SK-N-SH (cell line): Measurements from ENCODE around the gene SATL1.

Experiments
- CTCF ChIP-seq: fragments of 200-600 bp; sonication (generic); IDR thresholded peaks from 2 replicates; pipeline ENCODE4 v1.6.1; 2017; ENCODE audit warnings: antibody characterized with exemption, mild to moderate bottlenecking, moderate library complexity
- EP300 ChIP-seq, 2 experiments: IDR thresholded peaks; 2 replicates each; pipeline versions ENCODE4 v1.4.0 to v1.6.1; 2012; ENCODE audit warnings: borderline replicate concordance in 1 of 2, low read depth in 1 of 2, low read length in 1 of 2
- GABPA ChIP-seq: IDR thresholded peaks from 2 replicates; pipeline ENCODE4 v1.4.0; 2012; ENCODE audit warnings: low read depth, mild to moderate bottlenecking
- JUND ChIP-seq: IDR thresholded peaks from 2 replicates; pipeline ENCODE4 v1.4.0; 2012
- MAX ChIP-seq: IDR thresholded peaks from 2 replicates; pipeline ENCODE4 v1.4.0; 2012; ENCODE audit warnings: low read depth
- POLR2AphosphoS5 ChIP-seq: IDR thresholded peaks from 2 replicates; pipeline ENCODE4 v1.6.1; 2012; ENCODE audit warnings: low read depth, low read length
- RAD21 ChIP-seq: IDR thresholded peaks from 2 replicates; pipeline ENCODE4 v1.6.1; 2012; ENCODE audit warnings: mild to moderate bottlenecking, low read length
- REST ChIP-seq: IDR thresholded peaks from 2 replicates; pipeline ENCODE4 v1.6.1; 2012; ENCODE audit warnings: mild to moderate bottlenecking, low read depth, low read length, moderate library complexity
- YY1 ChIP-seq: IDR thresholded peaks from 2 replicates; pipeline ENCODE4 v1.4.0; 2012; ENCODE audit warnings: low read depth, mild to moderate bottlenecking

GRCh38 chrX:85084770-85085393 lies 158.7 kb downstream of the SATL1 start:
- TF ChIP-seq CTCF: peak; percentile 95
- no peak for TF ChIP-seq REST
- TF ChIP-seq RAD21: peak; percentile 67
- no peak for TF ChIP-seq POLR2AphosphoS5
- no peak for TF ChIP-seq MAX
- no peak for TF ChIP-seq GABPA
- no peak for TF ChIP-seq EP300 (IDR thresholded peaks at IDR 0.05; ENCODE audit: borderline replicate concordance in 1 of 2, low read depth in 1 of 2, low read length in 1 of 2)
- no peak for TF ChIP-seq YY1
- TF ChIP-seq JUND: no peak
